Measurements from ENCODE around the gene P2RY11. TPM values are rescaled to one million over a fixed set of nuclear protein-coding genes. Genes with fewer than 3 reads are reported as not detected.

The P2RY11 gene
- total RNA-seq, 1 donor = 3.0 TPM

DNA sequence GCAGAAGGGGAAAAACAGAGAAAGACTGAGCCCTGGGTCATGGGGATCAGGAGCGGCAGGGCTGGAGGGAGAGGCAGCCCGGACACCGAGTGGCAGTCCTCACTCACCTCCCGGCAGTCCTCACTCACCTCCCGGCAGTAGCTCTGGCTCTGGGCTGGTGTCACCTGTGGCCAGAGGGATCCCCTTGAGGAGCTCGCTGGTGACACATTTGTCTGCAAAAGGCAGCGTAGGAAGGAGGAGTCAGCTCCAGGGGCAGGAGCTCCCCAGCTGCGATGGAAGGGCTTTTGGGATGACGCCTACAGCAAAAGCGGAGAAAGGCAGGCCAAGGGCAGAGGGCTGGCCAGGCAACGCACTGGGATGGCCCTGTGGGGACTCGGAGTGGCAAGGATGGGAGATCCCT is 7.5 kb downstream of the P2RY11 start:
- peak overlapping the region; percentile 97 for H3K4me3 ChIP-seq (ENCODE audit: low read depth, low read length)
- DNase-seq (ENCODE audit: low read depth) = no peak
- TF ChIP-seq, protein P1, sequence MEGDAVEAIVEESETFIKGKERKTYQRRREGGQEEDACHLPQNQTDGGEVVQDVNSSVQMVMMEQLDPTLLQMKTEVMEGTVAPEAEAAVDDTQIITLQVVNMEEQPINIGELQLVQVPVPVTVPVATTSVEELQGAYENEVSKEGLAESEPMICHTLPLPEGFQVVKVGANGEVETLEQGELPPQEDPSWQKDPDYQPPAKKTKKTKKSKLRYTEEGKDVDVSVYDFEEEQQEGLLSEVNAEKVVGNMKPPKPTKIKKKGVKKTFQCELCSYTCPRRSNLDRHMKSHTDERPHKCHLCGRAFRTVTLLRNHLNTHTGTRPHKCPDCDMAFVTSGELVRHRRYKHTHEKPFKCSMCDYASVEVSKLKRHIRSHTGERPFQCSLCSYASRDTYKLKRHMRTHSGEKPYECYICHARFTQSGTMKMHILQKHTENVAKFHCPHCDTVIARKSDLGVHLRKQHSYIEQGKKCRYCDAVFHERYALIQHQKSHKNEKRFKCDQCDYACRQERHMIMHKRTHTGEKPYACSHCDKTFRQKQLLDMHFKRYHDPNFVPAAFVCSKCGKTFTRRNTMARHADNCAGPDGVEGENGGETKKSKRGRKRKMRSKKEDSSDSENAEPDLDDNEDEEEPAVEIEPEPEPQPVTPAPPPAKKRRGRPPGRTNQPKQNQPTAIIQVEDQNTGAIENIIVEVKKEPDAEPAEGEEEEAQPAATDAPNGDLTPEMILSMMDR (IDR thresholded peaks at IDR 0.05; ENCODE audit: insufficient read depth, low read length) = no peak

DNA sequence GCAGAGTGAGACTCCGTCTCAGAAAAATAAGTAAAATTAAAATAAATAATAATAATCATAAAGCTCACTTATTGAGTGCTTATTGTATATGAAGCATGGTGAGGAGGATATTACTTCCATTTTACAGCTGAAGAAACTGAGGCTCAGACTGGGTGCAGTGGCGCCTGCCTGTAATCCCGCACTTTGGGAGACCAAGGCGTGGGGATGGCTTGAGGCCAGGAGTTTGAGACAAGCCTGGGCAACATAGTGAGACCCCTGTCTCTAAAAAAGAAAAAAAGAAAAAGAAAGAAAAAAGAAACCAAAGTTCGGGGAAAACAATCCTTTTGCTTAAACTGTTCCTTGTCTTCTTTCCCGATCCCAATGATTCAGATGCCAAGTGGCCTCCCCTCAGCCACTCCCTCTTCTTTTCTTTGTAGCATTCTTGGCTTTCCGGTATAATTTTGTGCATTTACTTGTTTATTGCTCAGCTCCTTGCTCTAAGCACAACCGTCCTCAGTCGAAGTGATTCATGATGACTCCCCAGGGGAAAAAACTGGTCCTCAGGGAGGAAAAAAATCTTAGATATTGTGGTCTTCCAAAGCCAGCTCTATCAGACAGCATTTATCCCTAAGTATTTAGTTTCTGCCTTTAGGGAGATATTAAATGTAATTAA is 9.2 kb downstream of the P2RY11 start:
- TF ChIP-seq, protein P1 (IDR thresholded peaks at IDR 0.05; ENCODE audit: insufficient read depth, low read length) = no peak
- H3K4me3 ChIP-seq (ENCODE audit: low read depth, low read length) = peak overlapping the region; percentile 28
- peak; percentile 94 for DNase-seq (ENCODE audit: low read depth)

DNA sequence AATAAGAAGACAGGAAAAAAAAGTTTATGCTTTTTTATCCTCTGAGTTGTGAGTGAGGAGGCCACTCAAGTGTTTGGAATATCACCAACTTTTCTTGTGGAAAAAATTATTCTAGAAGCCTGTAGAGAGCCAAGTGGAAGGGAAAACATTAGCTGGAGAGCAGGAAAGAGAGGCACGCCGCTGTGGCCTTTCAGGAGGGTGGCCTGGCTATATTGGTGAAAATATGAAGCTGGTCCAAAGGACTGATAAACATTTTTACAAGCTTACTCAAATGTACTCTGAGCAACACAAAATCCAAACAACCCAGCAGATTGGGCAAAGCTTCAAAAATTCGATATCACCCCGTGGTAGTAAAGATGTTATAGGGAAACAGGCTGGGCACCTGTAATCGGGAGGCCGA is 10.6 kb downstream of the P2RY11 start:
- TF ChIP-seq, protein P1 (IDR thresholded peaks at IDR 0.05; ENCODE audit: insufficient read depth, low read length) = no peak
- DNase-seq (ENCODE audit: low read depth) = peak; percentile 82
- no peak overlapping the region for H3K4me3 ChIP-seq (ENCODE audit: low read depth, low read length)

DNA sequence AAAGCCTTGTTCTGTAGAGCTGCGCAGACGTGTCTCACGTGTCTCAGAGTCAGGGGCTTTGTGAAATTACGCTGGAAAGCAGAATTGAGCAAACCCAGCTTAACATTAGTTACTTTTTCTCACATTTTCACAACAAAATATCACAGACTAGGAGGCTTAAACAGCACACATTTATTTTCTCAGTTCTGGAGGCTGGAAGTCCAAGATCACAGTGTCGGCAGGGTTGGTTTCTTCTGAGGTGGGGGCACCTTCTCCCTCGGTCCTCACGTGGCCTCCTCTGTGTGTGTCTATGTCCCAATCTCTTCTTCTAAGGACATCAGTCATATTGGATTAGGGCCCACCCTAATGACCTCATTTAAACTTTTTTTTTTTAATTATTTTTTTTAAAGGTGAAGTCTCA is 12.9 kb downstream of the P2RY11 start:
- no peak for DNase-seq (ENCODE audit: low read depth)
- TF ChIP-seq, protein P1 (IDR thresholded peaks at IDR 0.05; ENCODE audit: insufficient read depth, low read length) = no peak
- H3K4me3 ChIP-seq (ENCODE audit: low read depth, low read length) = no peak overlapping the region

DNA sequence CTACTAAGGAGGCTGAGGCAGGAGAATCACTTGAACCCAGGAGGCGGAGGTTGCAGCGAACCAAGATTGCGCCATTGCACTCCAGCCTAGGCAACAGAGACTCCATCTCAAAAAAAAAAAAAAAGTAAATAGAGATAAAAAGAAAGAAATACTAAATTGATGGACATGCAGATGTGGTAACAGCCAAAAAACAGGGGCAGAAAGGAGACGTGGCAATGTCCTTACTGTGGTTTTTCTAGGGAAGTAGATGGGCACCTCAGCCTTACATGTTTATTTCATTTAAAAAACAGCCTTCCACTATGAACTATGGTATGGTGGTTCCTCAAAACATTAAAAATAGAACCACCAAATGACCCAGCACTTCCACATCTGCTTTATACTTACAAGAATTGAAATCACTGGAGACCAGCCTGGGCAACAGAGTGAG is 14.7 kb downstream of the P2RY11 start:
- no peak overlapping the region for H3K4me3 ChIP-seq (ENCODE audit: low read depth, low read length)
- TF ChIP-seq, protein P1 (IDR thresholded peaks at IDR 0.05; ENCODE audit: insufficient read depth, low read length) = no peak
- DNase-seq (ENCODE audit: low read depth) = no peak

DNA sequence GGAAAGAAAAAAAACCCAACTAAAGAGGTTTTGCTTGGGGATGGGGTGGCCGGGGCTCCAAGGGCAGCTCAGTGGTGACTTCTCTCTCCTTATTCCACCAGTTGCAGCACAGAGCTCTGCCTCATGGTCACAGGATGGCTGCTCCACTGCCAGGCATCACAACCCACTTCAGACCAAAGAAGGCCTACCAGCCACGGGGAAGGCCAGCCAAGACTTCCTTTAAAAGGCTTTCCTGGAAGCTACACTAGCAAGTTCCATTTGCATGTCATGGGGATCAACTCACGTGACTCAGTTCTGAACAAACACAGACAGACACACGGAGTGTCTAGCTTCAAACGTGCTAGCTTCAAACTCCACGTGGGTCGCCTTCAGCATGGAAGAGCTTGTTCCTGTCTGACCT is 21.4 kb downstream of the P2RY11 start:
- no peak overlapping the region for H3K4me3 ChIP-seq (ENCODE audit: low read depth, low read length)
- no peak for DNase-seq (ENCODE audit: low read depth)
- TF ChIP-seq, protein P1 (IDR thresholded peaks at IDR 0.05; ENCODE audit: insufficient read depth, low read length) = no peak

DNA sequence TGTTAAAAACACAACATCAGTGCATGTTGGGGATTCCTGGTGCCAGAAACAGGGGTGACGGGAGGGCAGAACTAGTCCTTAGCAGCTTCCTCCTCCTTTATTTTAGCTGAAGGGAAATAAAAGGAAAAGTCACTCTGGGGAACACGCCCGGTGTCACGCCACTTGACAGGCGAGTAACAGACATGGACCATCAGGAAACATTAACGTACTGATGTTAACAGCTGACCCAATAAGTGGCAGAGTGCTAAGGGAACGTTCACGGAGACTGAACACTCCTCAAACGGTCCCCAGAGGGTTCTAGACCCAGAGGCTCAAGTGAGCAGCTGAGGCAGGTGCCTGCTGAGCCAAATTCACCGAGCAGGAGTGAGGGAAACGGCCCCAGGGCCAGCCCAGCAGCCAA is 22.1 kb downstream of the P2RY11 start:
- no peak overlapping the region for H3K4me3 ChIP-seq (ENCODE audit: low read depth, low read length)
- TF ChIP-seq, protein P1 (IDR thresholded peaks at IDR 0.05; ENCODE audit: insufficient read depth, low read length) = no peak
- no peak for DNase-seq (ENCODE audit: low read depth)

Data from fibroblast of the aortic adventitia (primary cell).